ENCODE results near the gene TRIM59.

- TF ChIP-seq CTCF (IDR thresholded peaks at IDR 0.05) (no peak), PBX3 (IDR thresholded peaks at IDR 0.05) (no peak), RAD21 (IDR thresholded peaks at IDR 0.05; ENCODE audit: low read length) (no peak), POLR2AphosphoS5 (IDR thresholded peaks at IDR 0.05; ENCODE audit: low read depth, low read length) (peak; percentile 85), MXI1 (IDR thresholded peaks at IDR 0.05; ENCODE audit: low read depth, low read length) (peak; percentile 87)
Measured at GRCh38 chr3:160399125-160400029, 50.2 kb downstream of the TRIM59 start, which contains the start of the genes IFT80 and SMC4.
